HUES48 (cell line): Measurements from ENCODE around the gene SMIM13.

Source experiments
- H3K27ac ChIP-seq: one replicate; pipeline ENCODE4 v1.7.0; 2013; ENCODE audit warnings: low read depth, low read length, inconsistent platforms
- H3K27me3 ChIP-seq: 2 replicates; pipeline ENCODE4 v1.6.1; 2013; ENCODE audit warnings: mild to moderate bottlenecking, low read length; ENCODE audit not compliant: control insufficient read depth, insufficient read depth
- H3K36me3 ChIP-seq: 2 replicates; pipeline ENCODE4 v1.6.1; 2013; ENCODE audit warnings: low read length; ENCODE audit not compliant: control insufficient read depth, insufficient read depth
- H3K4me1 ChIP-seq: 2 replicates; pipeline ENCODE4 v1.6.1; 2013; ENCODE audit warnings: mild to moderate bottlenecking, low read length; ENCODE audit not compliant: control insufficient read depth, insufficient read depth
- H3K4me3 ChIP-seq: 2 replicates; pipeline ENCODE4 v1.5.1; 2013; ENCODE audit warnings: mild to moderate bottlenecking, low read depth, low read length
- H3K9ac ChIP-seq: 2 replicates; pipeline ENCODE4 v1.6.1; 2013; ENCODE audit warnings: mild to moderate bottlenecking, low read depth, low read length, moderate library complexity
- H3K9me3 ChIP-seq: 2 replicates; pipeline ENCODE4 v1.6.1; 2013; ENCODE audit warnings: low read length; ENCODE audit not compliant: control insufficient read depth, insufficient read depth

The SMIM13 gene

DNA sequence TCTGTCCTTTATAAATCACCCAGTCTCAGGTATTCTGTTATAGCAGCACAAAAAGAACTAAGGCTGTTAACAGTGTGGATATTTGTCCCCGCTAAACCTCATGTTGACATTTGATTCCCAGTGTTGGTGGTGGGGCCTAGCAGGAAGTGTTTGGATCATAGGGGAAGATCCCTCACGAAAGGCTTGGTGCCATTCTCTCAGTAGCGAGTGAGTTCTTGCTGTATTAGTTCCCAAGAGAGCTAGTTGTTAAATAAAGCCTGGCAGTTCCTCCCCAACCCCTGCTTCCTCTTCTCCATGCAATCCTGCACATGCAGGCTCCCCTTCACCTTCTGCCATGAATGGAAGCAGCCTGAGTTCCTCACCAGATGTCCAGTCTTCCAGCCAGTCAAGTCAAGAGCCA is 47.7 kb downstream of the SMIM13 start:
- Histone ChIP-seq H3K4me1 (peaks cover 22% of the 10 kb centered on the region), H3K27ac (no peak overlapping the region)

DNA sequence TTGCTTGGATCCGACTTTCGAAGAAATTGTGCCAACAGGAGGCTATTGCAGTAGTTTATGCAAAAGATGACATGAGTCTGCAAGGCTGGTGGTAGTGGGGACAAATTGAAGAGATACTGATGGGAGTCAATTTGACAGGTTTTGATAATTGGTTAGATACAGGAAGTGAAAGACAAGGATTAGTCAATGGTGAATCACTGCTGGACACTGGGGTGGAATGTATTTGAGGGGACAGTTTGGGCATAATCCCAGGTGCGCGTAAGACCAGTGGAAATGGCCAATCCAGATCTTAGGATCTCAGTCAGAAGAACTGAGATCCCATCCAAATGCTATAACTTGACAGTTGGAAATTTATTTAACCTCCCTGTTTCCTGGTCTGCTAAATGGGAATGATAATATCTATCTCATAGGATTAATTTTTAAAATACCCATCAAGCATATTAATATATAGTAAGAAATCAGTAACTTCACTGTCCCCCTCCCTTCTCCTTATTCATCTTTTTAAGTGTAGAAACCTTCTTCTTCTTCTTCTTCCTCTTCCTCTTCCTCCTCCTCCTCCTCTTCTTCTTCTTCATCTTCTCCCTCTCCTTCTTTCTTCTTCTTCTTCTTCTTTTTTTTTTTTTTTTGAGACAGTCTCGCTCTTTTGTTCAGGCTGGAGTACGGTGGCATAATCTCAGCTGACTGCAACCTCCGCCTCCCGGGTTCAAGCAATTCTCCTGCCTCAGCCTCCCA is 48.8 kb downstream of the SMIM13 start:
- Histone ChIP-seq H3K4me3 (no peak overlapping the region), H3K4me1 (peaks cover 21% of the 10 kb centered on the region), H3K9ac (no peak overlapping the region), H3K36me3 (no peaks in the 10 kb centered on the region), H3K27ac (no peak overlapping the region), H3K9me3 (no peaks in the 10 kb centered on the region), H3K27me3 (no peaks in the 10 kb centered on the region)

More for the DNA sequence above, 47.7 kb downstream of the SMIM13 start:
- no peaks in the 10 kb centered on the region for H3K27me3 ChIP-seq
- H3K9me3 ChIP-seq: no peaks in the 10 kb centered on the region
- no peak overlapping the region for H3K9ac ChIP-seq
- no peak overlapping the region for H3K4me3 ChIP-seq
- no peaks in the 10 kb centered on the region for H3K36me3 ChIP-seq

DNA sequence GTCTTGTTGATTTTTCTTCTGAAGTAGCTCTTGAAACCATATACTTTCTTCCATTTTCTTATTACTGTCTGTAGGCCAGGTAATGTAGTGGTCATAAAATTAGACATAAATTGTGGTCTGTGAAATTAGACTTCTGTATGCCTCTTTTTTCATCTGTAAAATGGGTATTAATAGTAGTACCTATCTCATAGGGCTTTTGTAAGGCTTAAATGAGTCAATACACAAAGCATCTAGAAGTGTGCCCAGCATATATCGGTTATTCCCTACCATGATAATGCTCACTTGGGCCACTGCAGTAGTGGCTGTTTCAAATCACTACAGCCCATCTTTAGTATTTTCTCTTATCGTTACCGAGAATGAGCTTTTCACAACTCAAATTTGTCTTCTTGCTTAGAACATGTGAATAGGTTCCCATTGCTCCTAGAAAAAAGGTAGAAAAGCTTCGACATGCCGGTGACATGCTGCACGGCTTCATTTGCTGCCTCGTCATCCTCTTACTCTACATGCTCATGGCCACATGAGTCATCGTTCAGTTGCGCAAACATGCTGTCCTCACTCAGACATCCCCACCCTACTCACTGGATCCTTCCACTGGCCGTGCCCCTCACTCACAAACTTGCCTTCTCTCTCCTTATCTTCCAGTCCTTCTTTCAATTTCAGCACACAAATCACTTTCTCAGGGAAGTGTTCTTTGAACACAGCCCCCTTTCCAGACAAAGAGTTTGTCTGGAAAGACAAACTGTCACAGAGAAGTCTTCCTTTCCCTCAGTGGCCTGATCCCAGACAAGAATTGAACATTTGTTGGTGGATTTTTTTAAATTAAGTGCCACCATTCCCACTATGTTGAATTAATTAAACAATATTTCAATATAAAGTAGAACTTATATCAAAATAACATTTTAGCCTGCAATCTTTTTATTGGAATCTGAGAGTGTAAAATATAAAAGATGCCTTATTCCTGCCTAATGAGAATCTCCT is 50.0 kb downstream of the SMIM13 start:
- no peaks in the 10 kb centered on the region for H3K27me3 ChIP-seq
- H3K4me3 ChIP-seq: no peak overlapping the region
- H3K27ac ChIP-seq: no peak overlapping the region
- no peaks in the 10 kb centered on the region for H3K9me3 ChIP-seq
- no peak overlapping the region for H3K9ac ChIP-seq
- H3K36me3 ChIP-seq: no peaks in the 10 kb centered on the region
- H3K4me1 ChIP-seq: peaks cover 18% of the 10 kb centered on the region

DNA sequence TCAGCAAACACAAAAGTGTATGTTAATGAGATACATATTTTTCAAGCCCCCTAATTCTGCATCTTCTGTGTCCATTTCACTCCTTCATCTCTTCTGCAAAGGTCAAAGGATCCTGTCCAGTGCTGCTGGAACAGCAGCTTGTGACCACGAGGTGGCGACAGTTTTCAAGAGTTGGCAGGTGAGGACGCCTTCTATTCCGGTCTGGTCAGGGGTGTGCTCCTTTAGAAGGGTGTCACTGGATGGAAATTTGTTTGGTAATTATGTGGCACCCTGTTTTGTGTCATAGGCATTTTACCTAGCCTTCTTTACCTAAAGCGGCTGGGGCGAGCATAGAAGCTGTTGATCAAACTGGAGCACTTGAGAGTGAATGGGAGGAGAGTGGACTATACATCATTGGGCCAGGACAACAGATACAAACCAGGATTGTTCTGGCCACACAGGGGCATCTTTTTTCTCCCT is 50.8 kb downstream of the SMIM13 start:
- Histone ChIP-seq H3K36me3 (no peaks in the 10 kb centered on the region), H3K27me3 (no peaks in the 10 kb centered on the region), H3K4me3 (no peak overlapping the region), H3K4me1 (peaks cover 11% of the 10 kb centered on the region), H3K27ac (no peak overlapping the region), H3K9me3 (no peaks in the 10 kb centered on the region), H3K9ac (no peak overlapping the region)

DNA sequence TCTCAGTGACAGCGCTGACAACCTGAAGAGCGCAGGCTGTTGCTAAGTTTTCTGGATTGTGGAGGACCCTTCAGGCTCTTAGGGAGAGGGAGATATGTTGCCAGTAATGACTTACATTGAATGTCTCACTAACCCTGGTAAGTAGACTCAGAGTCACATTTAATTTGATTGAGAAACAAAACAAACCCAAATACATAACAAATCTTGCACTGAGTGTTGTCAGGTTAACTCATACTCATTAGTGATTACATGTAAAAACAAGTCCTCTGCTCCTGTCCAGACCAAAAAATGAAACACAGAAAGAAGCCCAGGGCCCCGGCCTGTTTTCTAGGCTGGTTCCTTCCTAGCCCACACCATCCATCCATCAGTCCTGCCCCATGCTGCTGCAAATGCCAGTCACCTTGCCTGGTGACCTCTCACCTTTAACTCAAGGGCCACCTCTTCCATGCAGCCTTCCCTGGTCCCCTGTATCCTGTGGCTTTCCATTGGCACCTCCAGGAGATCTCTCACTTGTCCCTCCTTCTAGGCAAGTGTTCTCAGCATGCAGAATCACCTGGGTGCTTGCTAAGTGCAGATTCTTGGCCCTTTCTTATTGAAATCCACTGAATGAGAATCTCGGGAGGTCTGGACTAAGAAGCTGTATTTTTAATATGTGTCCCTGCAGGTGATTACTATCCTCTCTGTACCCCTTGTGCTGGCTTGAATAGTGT is 52.6 kb downstream of the SMIM13 start:
- Histone ChIP-seq H3K4me3 (no peak overlapping the region), H3K36me3 (no peaks in the 10 kb centered on the region), H3K27ac (peak overlapping the region; percentile 20), H3K27me3 (no peaks in the 10 kb centered on the region), H3K9me3 (no peaks in the 10 kb centered on the region), H3K9ac (no peak overlapping the region), H3K4me1 (peaks cover 15% of the 10 kb centered on the region)

DNA sequence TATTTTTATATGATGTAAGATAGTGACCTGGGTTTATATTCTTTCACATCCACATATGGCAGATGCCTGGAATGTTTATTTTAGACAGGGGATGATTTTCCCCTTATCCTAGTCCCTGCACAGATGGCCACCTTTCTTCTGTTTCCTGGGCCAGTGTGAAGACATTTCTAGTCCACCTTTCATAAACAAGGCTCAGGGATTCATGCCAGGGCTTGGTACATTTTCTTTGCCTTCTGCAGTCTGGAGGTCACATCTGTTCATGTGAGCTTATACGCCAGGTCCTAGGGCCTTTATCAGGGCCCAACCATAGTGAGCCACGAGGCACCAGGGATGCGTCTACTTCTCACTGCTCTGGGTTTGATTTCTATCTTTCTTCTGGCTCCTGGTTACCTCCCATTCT is 55.9 kb downstream of the SMIM13 start:
- H3K27me3 ChIP-seq: peaks cover 2% of the 10 kb centered on the region; the same call in 1 of the 2 replicates
- peaks cover 32% of the 10 kb centered on the region for H3K4me1 ChIP-seq
- H3K27ac ChIP-seq: no peak overlapping the region
- H3K36me3 ChIP-seq: no peaks in the 10 kb centered on the region
- no peak overlapping the region for H3K9ac ChIP-seq
- no peak overlapping the region for H3K4me3 ChIP-seq
- H3K9me3 ChIP-seq: no peaks in the 10 kb centered on the region

DNA sequence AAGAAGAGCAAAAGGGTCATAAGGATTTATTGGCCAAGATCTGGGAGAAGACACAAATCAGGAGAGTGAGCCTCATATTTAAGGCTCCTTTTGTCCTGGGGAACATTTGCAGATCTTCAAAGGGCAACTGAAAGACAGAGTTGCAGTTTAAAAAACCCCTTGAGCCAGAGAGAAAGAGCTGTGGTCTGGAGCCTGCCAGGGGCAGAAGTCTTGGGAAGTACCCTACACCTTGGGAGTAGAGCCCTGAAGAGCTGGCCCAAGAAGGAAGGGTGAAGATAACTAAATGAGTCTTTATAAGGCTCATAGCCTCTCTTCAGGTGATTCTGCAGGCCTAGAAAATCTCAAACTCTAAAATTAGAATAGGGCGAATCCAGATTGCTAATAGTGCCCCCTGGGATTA is 57.9 kb downstream of the SMIM13 start:
- H3K4me3 ChIP-seq: no peak overlapping the region
- H3K9ac ChIP-seq: no peak overlapping the region
- no peaks in the 10 kb centered on the region for H3K9me3 ChIP-seq
- peaks cover 2% of the 10 kb centered on the region; the same call in 1 of the 2 replicates for H3K27me3 ChIP-seq
- no peaks in the 10 kb centered on the region for H3K36me3 ChIP-seq
- H3K4me1 ChIP-seq: peaks cover 33% of the 10 kb centered on the region
- H3K27ac ChIP-seq: no peak overlapping the region

DNA sequence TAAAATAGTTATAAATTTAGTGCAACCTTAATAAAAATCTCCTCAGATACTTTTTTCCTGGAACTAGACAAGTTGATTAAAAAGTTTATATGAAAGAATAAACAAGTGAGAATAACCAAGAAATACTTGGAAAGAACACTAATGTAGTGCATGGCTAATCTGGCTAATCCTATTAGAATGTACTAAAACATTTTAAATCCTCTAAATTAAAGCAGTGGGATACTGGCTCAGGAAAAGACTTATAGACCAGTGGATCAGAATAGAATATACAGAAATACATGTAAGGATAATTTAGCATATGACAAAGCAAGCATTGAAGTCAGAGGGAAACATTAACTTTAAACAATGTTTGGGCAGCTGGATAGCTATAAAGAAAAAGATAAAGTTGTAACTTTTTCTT is 58.9 kb downstream of the SMIM13 start:
- Histone ChIP-seq H3K27ac (no peak overlapping the region), H3K9ac (no peak overlapping the region), H3K4me3 (no peak overlapping the region)

DNA sequence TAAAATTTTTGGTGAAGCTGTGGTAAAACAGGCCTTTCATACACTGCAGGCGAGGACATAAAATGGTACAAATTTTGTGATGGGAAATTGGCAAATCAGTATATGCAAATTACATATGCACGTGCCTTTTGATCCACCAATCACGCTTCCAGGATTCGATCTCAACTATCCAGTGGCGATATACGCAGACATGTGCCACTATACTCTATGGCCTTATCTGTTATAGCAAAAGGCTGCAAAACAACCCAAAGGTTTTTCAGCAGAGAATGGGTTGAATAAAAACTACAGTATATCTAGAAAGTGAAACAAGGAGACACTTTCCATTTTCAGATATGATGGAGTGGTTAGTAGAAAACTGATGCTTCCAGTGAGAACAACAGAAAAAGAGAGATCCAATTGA is 59.8 kb downstream of the SMIM13 start:
- peaks cover 29% of the 10 kb centered on the region for H3K4me1 ChIP-seq

More for the DNA sequence above, 58.9 kb downstream of the SMIM13 start:
- Histone ChIP-seq H3K4me1 (peaks cover 29% of the 10 kb centered on the region), H3K36me3 (no peaks in the 10 kb centered on the region), H3K27me3 (peaks cover 2% of the 10 kb centered on the region; the same call in 1 of the 2 replicates), H3K9me3 (no peaks in the 10 kb centered on the region)

DNA sequence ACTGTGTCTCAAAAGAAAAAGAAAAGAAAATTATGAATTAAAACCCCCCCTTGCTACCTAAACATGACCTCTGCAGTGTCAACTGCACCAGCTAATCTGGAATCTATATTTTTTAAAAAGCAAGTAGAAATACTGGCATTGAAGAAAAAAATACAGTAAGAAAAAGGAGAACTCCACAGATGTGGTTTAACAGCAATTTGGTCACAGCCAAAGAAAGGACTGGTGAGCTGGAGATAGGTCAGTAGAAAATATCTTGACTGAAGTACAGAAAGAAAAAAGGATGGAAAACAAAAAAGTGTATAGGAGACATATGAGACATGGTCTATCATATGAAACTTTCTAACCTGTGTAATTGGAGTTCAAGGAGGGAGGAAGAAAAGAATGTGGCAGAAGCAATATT is 62.0 kb downstream of the SMIM13 start:
- Histone ChIP-seq H3K27me3 (peaks cover 2% of the 10 kb centered on the region; the same call in 1 of the 2 replicates), H3K9me3 (no peaks in the 10 kb centered on the region), H3K9ac (no peak overlapping the region), H3K36me3 (no peaks in the 10 kb centered on the region), H3K4me1 (peaks cover 33% of the 10 kb centered on the region), H3K4me3 (no peak overlapping the region), H3K27ac (no peak overlapping the region)

More for the DNA sequence above, 59.8 kb downstream of the SMIM13 start:
- H3K27ac ChIP-seq: no peak overlapping the region
- H3K27me3 ChIP-seq: peaks cover 2% of the 10 kb centered on the region; the same call in 1 of the 2 replicates
- no peak overlapping the region for H3K9ac ChIP-seq
- H3K9me3 ChIP-seq: no peaks in the 10 kb centered on the region
- no peaks in the 10 kb centered on the region for H3K36me3 ChIP-seq
- no peak overlapping the region for H3K4me3 ChIP-seq
